Hematopoietic multipotent progenitor cell treated with erythropoietin and hydrocortisone succinate and interleukin-3 and kit ligand, for 4 days (in vitro differentiated cells): Measurements from ENCODE around the gene NCBP1.

Source experiments
- DNase-seq: peaks from one replicate; pipeline ENCODE4 v3.0.0-alpha.2; 2015

The NCBP1 gene

GRCh38 chr9:97627624-97628023 lies 6.0 kb upstream of the NCBP1 start:
- DNase-seq = no peak

GRCh38 chr9:97628668-97629067 lies 5.0 kb upstream of the NCBP1 start:
- no peak for DNase-seq

GRCh38 chr9:97629156-97629555 lies 4.5 kb upstream of the NCBP1 start:
- no peak for DNase-seq

- no peak for DNase-seq
Observed at GRCh38 chr9:97630591-97630990, 3.0 kb upstream of the NCBP1 start.

GRCh38 chr9:97632248-97632984 lies 1.2 kb upstream of the NCBP1 start:
- DNase-seq = no peak

- DNase-seq = no peak
Observed at GRCh38 chr9:97633859-97634490, 354 bp downstream of the NCBP1 start.

- no peak for DNase-seq
Observed at GRCh38 chr9:97635026-97635425, 1.4 kb downstream of the NCBP1 start.

- DNase-seq = peak; percentile 43
Observed at GRCh38 chr9:97636903-97637302, 3.3 kb downstream of the NCBP1 start.

- DNase-seq = peak; percentile 59
Observed at GRCh38 chr9:97638666-97639065, 5.0 kb downstream of the NCBP1 start.

- DNase-seq = no peak
Observed at GRCh38 chr9:97640325-97640724, 6.7 kb downstream of the NCBP1 start.

- DNase-seq = no peak
Observed at GRCh38 chr9:97645720-97646119, 12.1 kb downstream of the NCBP1 start.

- DNase-seq = no peak
Observed at GRCh38 chr9:97647996-97648395, 14.4 kb downstream of the NCBP1 start.

- DNase-seq = no peak
Observed at GRCh38 chr9:97651646-97652045, 18.0 kb downstream of the NCBP1 start.

- DNase-seq = no peak
Observed at GRCh38 chr9:97658707-97659106, 25.1 kb downstream of the NCBP1 start.

GRCh38 chr9:97659771-97660170 lies 26.1 kb downstream of the NCBP1 start:
- DNase-seq = no peak

GRCh38 chr9:97660340-97660739 lies 26.7 kb downstream of the NCBP1 start:
- DNase-seq = peak; percentile 50

GRCh38 chr9:97660847-97661246 lies 27.2 kb downstream of the NCBP1 start:
- DNase-seq = no peak

- DNase-seq = no peak
Observed at GRCh38 chr9:97665742-97666141, 32.1 kb downstream of the NCBP1 start.

- DNase-seq = peak; percentile 27
Observed at GRCh38 chr9:97666907-97667686, 33.5 kb downstream of the NCBP1 start.

- no peak for DNase-seq
Observed at GRCh38 chr9:97668485-97668884, 34.9 kb downstream of the NCBP1 start.

GRCh38 chr9:97670586-97670985 lies 37.0 kb downstream of the NCBP1 start:
- no peak for DNase-seq

GRCh38 chr9:97672403-97672802 lies 38.8 kb downstream of the NCBP1 start:
- no peak for DNase-seq

- no peak for DNase-seq
Observed at GRCh38 chr9:97673922-97674321, 40.3 kb downstream of the NCBP1 start.

- no peak for DNase-seq
Observed at GRCh38 chr9:97675655-97676054, 42.0 kb downstream of the NCBP1 start.
